Activated CD4-positive, alpha-beta memory T cell treated with anti-CD3 and anti-CD28 coated beads for 36 hours (primary cell): ENCODE measurements around the gene GLI1. TPM values are rescaled to one million over a fixed set of nuclear protein-coding genes. Genes with fewer than 3 reads are reported as not detected.

ENCODE experiments used
- CTCF ChIA-PET: fragments of 350-600 bp; sonication (Branson Sonifier 250); formaldehyde crosslinking; loops from one replicate; lab custom pipeline; 2021; ENCODE audit warnings: antibody characterized with exemption, inconsistent platforms; lab: Charles Lee
- POLR2A ChIA-PET: fragments of 350-600 bp; sonication (Branson Sonifier 250); formaldehyde crosslinking; loops from one replicate; lab custom pipeline; 2021; ENCODE audit warnings: antibody characterized with exemption; lab: Charles Lee
- DNase-seq: peaks from one replicate; pipeline ENCODE4 v3.0.0-alpha.2; 2020
- H3K27ac Mint-ChIP-seq: one replicate; pipeline ENCODE4 v1.8.0; 2021; ENCODE audit warnings: mixed read lengths
- H3K27me3 Mint-ChIP-seq: one replicate; pipeline ENCODE4 v1.8.0; 2021; ENCODE audit warnings: mixed read lengths
- H3K36me3 Mint-ChIP-seq: one replicate; pipeline ENCODE4 v1.8.0; 2021; ENCODE audit warnings: mixed read lengths
- H3K4me1 Mint-ChIP-seq: one replicate; pipeline ENCODE4 v1.8.0; 2021; ENCODE audit warnings: low read depth, mixed read lengths
- H3K4me3 Mint-ChIP-seq: one replicate; pipeline ENCODE4 v1.8.0; 2021; ENCODE audit warnings: mild to moderate bottlenecking, mixed read lengths
- H3K9me3 Mint-ChIP-seq: one replicate; pipeline ENCODE4 v1.8.0; 2021; ENCODE audit warnings: mixed read lengths
- intact Hi-C: fragments of 100-400 bp; cut with micrococcal nuclease; formaldehyde crosslinking; loops from one replicate; pipeline ENCODE4 v1.15.1; 2023
- total RNA-seq, 2 experiments: library from RNA; stranded (reverse); gene quantifications; one replicate each; pipeline ENCODE4 v1.2.3, GENCODE V29; 2021

Gene GLI1
- total RNA-seq, 2 experiments from 2014 or later: 0.07 TPM; not detected in 1

DNA sequence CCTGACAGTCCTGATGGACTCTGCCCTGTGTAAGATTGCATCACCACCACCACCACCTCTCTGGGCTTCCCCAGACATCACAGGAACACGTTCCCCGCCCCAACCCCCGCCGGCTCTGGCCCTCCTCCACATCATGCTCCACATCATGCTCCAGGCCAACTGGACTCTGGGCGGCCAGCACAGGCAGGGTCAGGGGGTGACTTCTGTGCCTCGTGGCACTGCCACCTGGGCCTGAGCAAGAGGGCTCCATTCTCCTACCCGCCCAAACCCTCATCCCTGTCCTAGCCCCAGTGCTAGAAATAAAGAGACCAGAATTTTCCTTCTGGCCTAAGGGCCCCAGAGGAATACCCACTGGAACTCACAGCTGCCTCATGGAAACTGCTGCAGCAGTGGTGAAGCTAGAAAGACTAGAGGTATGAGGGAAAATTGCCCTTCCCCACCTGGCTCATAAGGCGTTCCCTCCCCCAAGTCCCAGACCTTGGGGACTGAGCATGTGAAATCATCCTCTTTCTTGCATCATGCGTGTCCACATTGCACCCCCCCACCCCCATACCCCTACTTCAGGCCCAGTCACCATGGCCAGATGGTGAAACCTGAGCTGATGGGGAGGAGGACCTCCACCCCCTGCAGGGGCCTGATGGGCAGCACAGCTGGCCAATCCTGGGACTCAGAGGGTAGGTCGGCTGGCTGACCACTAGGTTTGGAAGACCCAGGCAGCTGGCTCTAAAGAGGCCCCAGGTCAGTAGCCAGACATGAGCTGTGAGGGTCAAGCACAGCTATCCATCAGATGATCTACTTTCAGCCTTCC lies 4.8 kb upstream of the GLI1 start, which contains the start of gene INHBE:
INHBE (plus strand) TSS at position 742 of the 808 bp plus-strand sequence. CDS start 230 bp downstream, outside the sequence.
- Mint-ChIP-seq H3K36me3 (no peaks in the 10 kb centered on the region), H3K27me3 (peaks cover 1% of the 10 kb centered on the region), H3K9me3 (no peaks in the 10 kb centered on the region), H3K4me1 (peaks cover 19% of the 10 kb centered on the region), H3K27ac (peak within 1 kb of the TSS; percentile 16), H3K4me3 (peak within 1 kb of the TSS; percentile 72)
- ChIA-PET POLR2A (interaction anchor here (0.8 kb wide), 1 partner anchor 25 kb away, joined by 3 read pairs; no protein-coding TSS in a partner anchor), CTCF (interaction anchor here (1.0 to 6.4 kb wide), 25 partner anchors 9 to 343 kb away, joined by 3 to 158 read pairs (median 5); partner anchors contain the start of gene INHBC)
- intact Hi-C loops: loop anchor here (5.0 kb wide), 1 partner anchor 168 kb away; no protein-coding TSS in a partner anchor
- peak; percentile 43 for DNase-seq

DNA sequence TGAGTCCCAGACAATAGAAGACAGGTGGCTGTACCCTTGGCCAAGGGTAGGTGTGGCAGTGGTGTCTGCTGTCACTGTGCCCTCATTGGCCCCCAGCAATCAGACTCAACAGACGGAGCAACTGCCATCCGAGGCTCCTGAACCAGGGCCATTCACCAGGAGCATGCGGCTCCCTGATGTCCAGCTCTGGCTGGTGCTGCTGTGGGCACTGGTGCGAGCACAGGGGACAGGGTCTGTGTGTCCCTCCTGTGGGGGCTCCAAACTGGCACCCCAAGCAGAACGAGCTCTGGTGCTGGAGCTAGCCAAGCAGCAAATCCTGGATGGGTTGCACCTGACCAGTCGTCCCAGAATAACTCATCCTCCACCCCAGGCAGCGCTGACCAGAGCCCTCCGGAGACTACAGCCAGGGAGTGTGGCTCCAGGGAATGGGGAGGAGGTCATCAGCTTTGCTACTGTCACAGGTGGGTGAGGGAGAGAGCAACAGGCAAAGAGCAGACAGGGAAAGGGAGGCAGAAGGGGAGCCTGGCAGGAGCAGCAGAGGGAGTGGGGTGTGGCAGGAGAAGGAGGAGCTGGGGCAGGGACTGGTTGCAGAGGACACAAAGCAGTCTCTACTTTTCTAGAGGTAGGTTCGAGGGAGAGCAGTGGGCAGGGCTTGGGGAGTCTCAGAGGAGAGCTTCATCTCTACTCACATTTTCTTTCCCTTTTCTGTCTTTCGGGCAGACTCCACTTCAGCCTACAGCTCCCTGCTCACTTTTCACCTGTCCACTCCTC lies 4.0 kb upstream of the GLI1 start:
- Mint-ChIP-seq H3K27ac (no peak overlapping the region), H3K4me3 (peak overlapping the region; percentile 72), H3K27me3 (peaks cover 5% of the 10 kb centered on the region), H3K9me3 (no peaks in the 10 kb centered on the region), H3K4me1 (peaks cover 24% of the 10 kb centered on the region), H3K36me3 (no peaks in the 10 kb centered on the region)
- intact Hi-C loops: loop anchor here (5.0 kb wide), 1 partner anchor 167 kb away; no protein-coding TSS in a partner anchor
- POLR2A ChIA-PET: interaction anchor here (0.6 to 0.8 kb wide), 2 partner anchors 25 to 32 kb away, joined by 3 read pairs; no protein-coding TSS in a partner anchor
- CTCF ChIA-PET: interaction anchor here (0.6 to 6.4 kb wide), 37 partner anchors 8 to 344 kb away, joined by 3 to 158 read pairs (median 4); partner anchors contain the start of gene INHBC
- DNase-seq: no peak

DNA sequence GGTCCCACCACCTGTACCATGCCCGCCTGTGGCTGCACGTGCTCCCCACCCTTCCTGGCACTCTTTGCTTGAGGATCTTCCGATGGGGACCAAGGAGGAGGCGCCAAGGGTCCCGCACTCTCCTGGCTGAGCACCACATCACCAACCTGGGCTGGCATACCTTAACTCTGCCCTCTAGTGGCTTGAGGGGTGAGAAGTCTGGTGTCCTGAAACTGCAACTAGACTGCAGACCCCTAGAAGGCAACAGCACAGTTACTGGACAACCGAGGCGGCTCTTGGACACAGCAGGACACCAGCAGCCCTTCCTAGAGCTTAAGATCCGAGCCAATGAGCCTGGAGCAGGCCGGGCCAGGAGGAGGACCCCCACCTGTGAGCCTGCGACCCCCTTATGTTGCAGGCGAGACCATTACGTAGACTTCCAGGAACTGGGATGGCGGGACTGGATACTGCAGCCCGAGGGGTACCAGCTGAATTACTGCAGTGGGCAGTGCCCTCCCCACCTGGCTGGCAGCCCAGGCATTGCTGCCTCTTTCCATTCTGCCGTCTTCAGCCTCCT lies 3.4 kb upstream of the GLI1 start:
- H3K27me3 Mint-ChIP-seq: peaks cover 5% of the 10 kb centered on the region
- CTCF ChIA-PET: interaction anchor here (0.6 to 6.4 kb wide), 35 partner anchors 8 to 344 kb away, joined by 3 to 158 read pairs (median 4); partner anchors contain the start of gene INHBC
- peaks cover 28% of the 10 kb centered on the region for H3K4me1 Mint-ChIP-seq
- no peaks in the 10 kb centered on the region for H3K36me3 Mint-ChIP-seq
- intact Hi-C loops: loop anchor here (5.0 kb wide), 1 partner anchor 166 kb away; no protein-coding TSS in a partner anchor
- POLR2A ChIA-PET: interaction anchor here (0.6 kb wide), 1 partner anchor 31 kb away, joined by 3 read pairs; no protein-coding TSS in a partner anchor
- peak; percentile 66 for DNase-seq
- H3K27ac Mint-ChIP-seq: peak overlapping the region; percentile 16
- peak overlapping the region; percentile 72 for H3K4me3 Mint-ChIP-seq
- H3K9me3 Mint-ChIP-seq: no peaks in the 10 kb centered on the region

DNA sequence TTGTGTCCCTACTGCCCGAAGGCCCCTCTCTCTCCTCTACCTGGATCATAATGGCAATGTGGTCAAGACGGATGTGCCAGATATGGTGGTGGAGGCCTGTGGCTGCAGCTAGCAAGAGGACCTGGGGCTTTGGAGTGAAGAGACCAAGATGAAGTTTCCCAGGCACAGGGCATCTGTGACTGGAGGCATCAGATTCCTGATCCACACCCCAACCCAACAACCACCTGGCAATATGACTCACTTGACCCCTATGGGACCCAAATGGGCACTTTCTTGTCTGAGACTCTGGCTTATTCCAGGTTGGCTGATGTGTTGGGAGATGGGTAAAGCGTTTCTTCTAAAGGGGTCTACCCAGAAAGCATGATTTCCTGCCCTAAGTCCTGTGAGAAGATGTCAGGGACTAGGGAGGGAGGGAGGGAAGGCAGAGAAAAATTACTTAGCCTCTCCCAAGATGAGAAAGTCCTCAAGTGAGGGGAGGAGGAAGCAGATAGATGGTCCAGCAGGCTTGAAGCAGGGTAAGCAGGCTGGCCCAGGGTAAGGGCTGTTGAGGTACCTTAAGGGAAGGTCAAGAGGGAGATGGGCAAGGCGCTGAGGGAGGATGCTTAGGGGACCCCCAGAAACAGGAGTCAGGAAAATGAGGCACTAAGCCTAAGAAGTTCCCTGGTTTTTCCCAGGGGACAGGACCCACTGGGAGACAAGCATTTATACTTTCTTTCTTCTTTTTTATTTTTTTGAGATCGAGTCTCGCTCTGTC lies 2.7 kb upstream of the GLI1 start:
- H3K36me3 Mint-ChIP-seq: no peaks in the 10 kb centered on the region
- intact Hi-C loops: loop anchor here (5.0 kb wide), 1 partner anchor 165 kb away; no protein-coding TSS in a partner anchor
- ChIA-PET CTCF (interaction anchor here (0.7 to 6.4 kb wide), 12 partner anchors 11 to 346 kb away, joined by 3 to 158 read pairs (median 6); partner anchors contain the start of genes INHBC and STAT6), POLR2A (no interaction called here)
- H3K4me3 Mint-ChIP-seq: no peak overlapping the region
- no peak overlapping the region for H3K27ac Mint-ChIP-seq
- peaks cover 32% of the 10 kb centered on the region for H3K4me1 Mint-ChIP-seq
- H3K9me3 Mint-ChIP-seq: no peaks in the 10 kb centered on the region
- no peak for DNase-seq
- H3K27me3 Mint-ChIP-seq: peaks cover 5% of the 10 kb centered on the region

DNA sequence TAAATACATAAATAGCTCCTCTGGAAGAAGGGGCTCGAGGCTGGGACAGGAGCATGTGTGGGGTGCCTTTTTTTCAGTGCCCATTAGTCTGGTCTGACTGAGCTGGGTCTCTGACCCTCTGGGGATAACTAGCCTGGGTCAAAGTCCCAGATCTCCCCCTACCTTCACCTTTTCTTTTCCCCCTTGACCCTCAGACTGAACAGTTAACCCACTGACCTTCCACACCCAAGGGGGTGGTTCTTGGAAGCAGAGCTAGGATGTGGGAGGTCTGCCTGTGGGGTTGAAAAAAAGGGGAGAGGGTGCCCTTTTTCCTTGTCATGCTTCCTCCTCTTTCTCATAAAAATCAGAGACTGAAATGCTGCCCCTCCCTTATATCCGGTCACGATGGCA lies 925 bp upstream of the GLI1 start:
- peak overlapping the region; percentile 89 for H3K4me3 Mint-ChIP-seq
- peak overlapping the region; percentile 92 for H3K27ac Mint-ChIP-seq
- DNase-seq: no peak
- H3K4me1 Mint-ChIP-seq: peaks cover 41% of the 10 kb centered on the region
- H3K9me3 Mint-ChIP-seq: no peaks in the 10 kb centered on the region
- CTCF ChIA-PET: interaction anchor here (0.6 to 2.4 kb wide), 61 partner anchors 8 to 428 kb away, joined by 3 to 31 read pairs (median 4); partner anchors contain the start of genes ARHGAP9, B4GALNT1, DCTN2 and INHBC
- no peaks in the 10 kb centered on the region for H3K36me3 Mint-ChIP-seq
- intact Hi-C loops: loop anchor here (1.0 to 5.0 kb wide), 3 partner anchors 62 to 245 kb away; partner anchors contain the start of gene DDIT3
- POLR2A ChIA-PET: interaction anchor here (0.8 to 2.4 kb wide), 3 partner anchors 19 to 206 kb away, joined by 3 to 10 read pairs (median 3); no protein-coding TSS in a partner anchor
- peaks cover 5% of the 10 kb centered on the region for H3K27me3 Mint-ChIP-seq

DNA sequence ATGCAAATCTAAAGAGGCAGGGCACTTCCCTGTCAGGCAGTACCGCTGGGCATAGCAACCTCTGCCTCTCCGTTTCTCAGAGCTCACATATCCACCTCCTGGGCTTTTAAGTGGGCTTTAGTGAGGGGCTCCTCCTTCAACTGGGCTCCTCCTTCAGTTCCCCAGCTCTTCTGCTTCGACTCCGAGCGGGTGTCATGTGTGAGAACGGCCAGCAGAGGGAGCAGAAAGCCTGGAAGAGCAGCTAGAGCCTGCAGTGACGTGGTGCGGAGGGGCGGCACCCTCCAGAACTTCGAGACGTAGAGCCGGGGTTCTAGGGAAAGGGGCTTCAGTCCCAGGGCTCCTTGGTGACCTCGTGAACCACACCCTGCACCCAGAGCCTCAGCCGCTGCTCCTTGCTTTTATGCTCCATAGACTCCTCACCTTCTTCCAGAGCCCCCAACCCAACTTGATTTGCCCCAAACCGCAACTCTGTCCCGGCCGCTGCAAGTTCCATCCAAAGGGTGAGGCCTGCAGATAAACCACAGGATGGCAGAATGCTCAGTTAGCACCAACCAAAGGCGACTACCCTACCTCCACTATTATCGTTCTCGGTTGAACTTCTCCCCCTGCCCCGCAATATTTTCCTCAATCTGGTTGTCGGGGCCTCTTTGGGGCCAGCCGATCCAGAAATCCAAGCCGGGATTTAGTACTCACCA lies 383 bp upstream of the GLI1 start:
- CTCF ChIA-PET: interaction anchor here (0.6 to 2.4 kb wide), 61 partner anchors 9 to 429 kb away, joined by 3 to 31 read pairs (median 4); partner anchors contain the start of genes ARHGAP9, B4GALNT1, DCTN2 and INHBC
- POLR2A ChIA-PET: interaction anchor here (0.5 to 2.4 kb wide), 4 partner anchors 18 to 207 kb away, joined by 3 to 10 read pairs (median 3); no protein-coding TSS in a partner anchor
- peak overlapping the region; percentile 89 for H3K4me3 Mint-ChIP-seq
- no peaks in the 10 kb centered on the region for H3K36me3 Mint-ChIP-seq
- peak overlapping the region; percentile 92 for H3K27ac Mint-ChIP-seq
- DNase-seq: peak; percentile 96
- H3K4me1 Mint-ChIP-seq: peaks cover 47% of the 10 kb centered on the region
- intact Hi-C loops: loop anchor here (1.0 to 5.0 kb wide), 3 partner anchors 61 to 246 kb away; partner anchors contain the start of gene DDIT3
- H3K27me3 Mint-ChIP-seq: peaks cover 5% of the 10 kb centered on the region
- H3K9me3 Mint-ChIP-seq: no peaks in the 10 kb centered on the region

DNA sequence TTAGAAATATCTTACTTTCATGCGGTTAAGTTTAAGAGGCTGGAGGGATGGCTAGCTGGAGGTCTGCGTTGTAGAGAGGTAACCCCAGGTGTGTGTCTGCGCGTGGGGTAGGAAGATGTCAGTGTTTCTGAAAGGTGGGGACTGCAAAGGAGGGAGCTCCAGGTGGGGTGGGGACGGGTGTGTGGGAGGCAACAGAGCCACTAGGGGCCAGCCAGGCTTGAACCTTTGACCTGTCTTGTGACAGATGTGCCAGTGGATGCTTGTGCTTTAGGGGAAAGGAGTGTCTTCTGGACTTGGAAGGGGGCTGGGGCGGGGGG lies 841 bp downstream of the GLI1 start:
- no peaks in the 10 kb centered on the region for H3K36me3 Mint-ChIP-seq
- intact Hi-C loops: no loop called here
- no peak overlapping the region for H3K27ac Mint-ChIP-seq
- POLR2A ChIA-PET: interaction anchor here (2.4 kb wide), 1 partner anchor 17 kb away, joined by 10 read pairs; no protein-coding TSS in a partner anchor
- H3K4me1 Mint-ChIP-seq: peaks cover 51% of the 10 kb centered on the region
- peaks cover 5% of the 10 kb centered on the region for H3K27me3 Mint-ChIP-seq
- H3K4me3 Mint-ChIP-seq: peak overlapping the region; percentile 60
- CTCF ChIA-PET: interaction anchor here (0.6 to 6.5 kb wide), 8 partner anchors 7 to 153 kb away, joined by 3 to 47 read pairs (median 6); partner anchors contain the start of genes INHBC and INHBE
- H3K9me3 Mint-ChIP-seq: no peaks in the 10 kb centered on the region
- DNase-seq: peak; percentile 34

DNA sequence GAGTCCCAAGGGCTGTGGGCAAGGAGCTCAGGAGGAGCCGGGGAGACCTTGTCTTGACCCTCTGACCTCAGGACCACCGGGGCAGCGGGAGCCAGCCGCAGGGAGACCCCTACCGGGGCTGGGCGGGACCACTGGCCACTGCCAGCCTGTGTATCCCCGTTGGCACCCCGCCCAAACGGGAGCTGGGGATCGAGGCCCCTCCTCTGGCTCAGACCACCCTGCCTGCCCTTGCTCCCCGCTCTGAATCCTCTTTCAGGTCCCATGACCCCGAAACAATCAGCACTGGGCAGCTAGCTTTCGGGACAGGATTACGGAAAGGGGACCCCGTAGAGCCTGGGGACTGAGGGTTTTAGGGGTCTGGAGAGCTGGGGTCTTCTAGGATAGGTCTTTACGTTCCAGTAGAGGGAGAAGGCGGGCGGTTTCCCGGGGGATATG lies 1.3 kb downstream of the GLI1 start:
- H3K36me3 Mint-ChIP-seq: no peaks in the 10 kb centered on the region
- no peak overlapping the region for H3K27ac Mint-ChIP-seq
- CTCF ChIA-PET: interaction anchor here (0.6 to 6.5 kb wide), 8 partner anchors 7 to 154 kb away, joined by 3 to 47 read pairs (median 6); partner anchors contain the start of gene INHBE
- DNase-seq: no peak
- intact Hi-C loops: no loop called here
- H3K4me1 Mint-ChIP-seq: peaks cover 48% of the 10 kb centered on the region
- peaks cover 5% of the 10 kb centered on the region for H3K27me3 Mint-ChIP-seq
- H3K4me3 Mint-ChIP-seq: peak overlapping the region; percentile 80
- POLR2A ChIA-PET: interaction anchor here (0.6 to 2.4 kb wide), 2 partner anchors 16 to 324 kb away, joined by 3 to 10 read pairs; no protein-coding TSS in a partner anchor
- no peaks in the 10 kb centered on the region for H3K9me3 Mint-ChIP-seq

DNA sequence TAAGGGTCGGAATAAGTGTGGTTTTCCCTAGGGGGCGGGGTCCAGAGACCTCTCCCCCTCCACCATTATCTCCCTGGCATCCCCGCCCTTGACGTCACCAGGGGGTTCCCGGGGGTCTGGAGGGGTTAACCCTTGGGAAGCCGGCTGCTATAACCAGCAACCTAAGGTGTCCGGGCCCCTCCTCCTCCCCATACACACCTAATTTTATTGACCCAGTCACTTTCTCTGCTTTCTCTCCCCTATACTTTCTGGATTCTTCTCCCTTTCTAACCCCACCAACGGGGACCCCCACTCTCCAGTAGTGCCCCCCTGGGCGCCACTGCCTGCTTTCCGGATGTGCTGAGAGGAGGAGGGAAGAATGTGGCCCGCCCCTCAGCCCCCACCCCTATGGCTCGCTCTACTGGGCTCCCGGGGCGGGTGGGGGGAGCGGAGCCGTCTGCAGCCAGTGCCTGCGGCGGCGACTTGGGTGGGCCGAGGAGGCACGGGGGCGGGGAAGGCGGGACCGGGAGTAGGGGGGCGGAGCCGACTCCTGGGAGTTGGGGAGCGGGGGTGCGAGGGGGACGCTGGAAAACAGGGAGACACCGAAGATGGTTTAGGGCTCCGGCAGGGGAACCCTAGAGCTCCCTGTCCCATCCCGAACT lies 1.8 kb downstream of the GLI1 start:
- ChIA-PET CTCF (interaction anchor here (1.0 to 6.5 kb wide), 11 partner anchors 8 to 232 kb away, joined by 3 to 47 read pairs (median 7); partner anchors contain the start of genes INHBE and SHMT2), POLR2A (interaction anchor here (0.6 to 1.4 kb wide), 3 partner anchors 11 to 323 kb away, joined by 3 read pairs; no protein-coding TSS in a partner anchor)
- no peak overlapping the region for H3K27ac Mint-ChIP-seq
- H3K27me3 Mint-ChIP-seq: peaks cover 4% of the 10 kb centered on the region
- peak; percentile 47 for DNase-seq
- intact Hi-C loops: no loop called here
- H3K9me3 Mint-ChIP-seq: no peaks in the 10 kb centered on the region
- H3K4me3 Mint-ChIP-seq: peak overlapping the region; percentile 80
- H3K4me1 Mint-ChIP-seq: peaks cover 44% of the 10 kb centered on the region
- no peaks in the 10 kb centered on the region for H3K36me3 Mint-ChIP-seq
